ENCODE data around the gene GRIP1. TPM values are rescaled to one million over a fixed set of nuclear protein-coding genes. Genes with fewer than 3 reads are reported as not detected.
A peak's percentile ranks its signal among the peaks of the same experiment; 100 is the strongest.

GRIP1 gene
- total RNA-seq, 8 experiments from 2014 or later: 4.3 to 81.3 (median 48.7) TPM; not detected in 1

DNA sequence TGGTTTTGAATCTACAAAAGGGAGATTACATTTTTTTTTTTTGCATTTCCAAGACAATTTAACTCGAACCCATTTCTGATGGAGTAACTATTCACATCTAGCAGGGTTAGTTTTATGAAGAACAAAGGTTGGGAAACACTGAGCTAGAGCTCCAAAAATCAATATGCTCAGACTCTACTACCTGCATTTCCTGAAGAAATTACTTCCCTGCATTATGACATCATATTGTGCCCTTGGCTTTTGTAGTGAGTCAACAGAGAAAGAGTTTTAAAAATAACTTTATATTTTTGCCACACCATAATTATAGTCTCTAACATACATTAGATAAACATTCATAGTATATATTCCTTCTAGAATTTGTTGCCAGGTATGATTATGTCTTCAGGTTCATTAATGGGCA is 14.8 kb downstream of the GRIP1 start:
- no peak overlapping the region for H3K4me3 ChIP-seq
- in situ Hi-C loops (cut with MboI; ENCODE audit: low pct_unique_long_range_greater_than_20kb in 2 of 9, low sequenced_read_pairs in 9 of 9, unreplicated experiment in 9 of 9): no loop called here
- WGBS, 10 experiments: 0 to 100% (median 77%) methylated on average over 1 of the region's 1 CpG; no CpG with 5 or more reads in 3 of the 10 experiments
- ATAC-seq (replicated peaks in 6 of 8): no peak
- H3K4me1 ChIP-seq (replicated peaks in 1 of 2): peaks cover 0 to 4% of the 10 kb centered on the region in 2 donors
- H3K27ac ChIP-seq: no peak overlapping the region

- WGBS, 10 experiments: 15 to 100% (median 83%) methylated on average over 1 to 5 of the region's 5 CpGs; no CpG with 5 or more reads in 1 of the 10 experiments
- Histone ChIP-seq H3K4me1 (replicated peaks in 1 of 2) (peaks cover 0 to 4% of the 10 kb centered on the region in 2 donors), H3K27ac (no peak overlapping the region), H3K4me3 (no peak overlapping the region)
- in situ Hi-C loops (cut with MboI; ENCODE audit: low pct_unique_long_range_greater_than_20kb in 2 of 9, low sequenced_read_pairs in 9 of 9, unreplicated experiment in 9 of 9): no loop called here
- ATAC-seq (replicated peaks in 6 of 8): no peak
Measured at GRCh38 chr12:66663611-66664010, 15.3 kb downstream of the GRIP1 start.

DNA sequence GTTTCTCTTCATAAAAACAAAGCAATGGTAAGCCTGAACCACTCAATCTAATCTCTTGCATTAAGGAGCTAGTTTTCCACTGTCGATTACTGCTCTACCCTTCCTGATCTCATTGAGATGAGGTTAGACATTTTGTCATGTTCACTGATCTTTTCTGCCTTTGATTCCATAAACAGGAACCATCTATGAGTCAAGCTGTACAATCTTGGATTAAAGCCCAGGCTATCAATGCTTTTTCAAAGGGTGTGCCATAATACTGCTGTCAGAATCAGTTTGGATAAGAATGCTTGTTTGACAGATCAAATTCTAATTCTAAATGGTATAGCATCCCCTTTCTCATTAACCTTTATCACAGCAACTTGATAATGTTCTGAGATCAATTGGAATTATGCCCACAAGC is 16.1 kb downstream of the GRIP1 start:
- Histone ChIP-seq H3K4me3 (no peak overlapping the region), H3K27ac (no peak overlapping the region), H3K4me1 (replicated peaks in 1 of 2) (no peaks in the 10 kb centered on the region)
- peak in 2 of 8 experiments; percentile 76 to 94 for ATAC-seq (replicated peaks in 6 of 8)
- WGBS, 10 experiments: 0 to 100% (median 73%) methylated on average over 1 of the region's 1 CpG; no CpG with 5 or more reads in 2 of the 10 experiments
- in situ Hi-C loops (cut with MboI; ENCODE audit: low pct_unique_long_range_greater_than_20kb in 2 of 9, low sequenced_read_pairs in 9 of 9, unreplicated experiment in 9 of 9): no loop called here

DNA sequence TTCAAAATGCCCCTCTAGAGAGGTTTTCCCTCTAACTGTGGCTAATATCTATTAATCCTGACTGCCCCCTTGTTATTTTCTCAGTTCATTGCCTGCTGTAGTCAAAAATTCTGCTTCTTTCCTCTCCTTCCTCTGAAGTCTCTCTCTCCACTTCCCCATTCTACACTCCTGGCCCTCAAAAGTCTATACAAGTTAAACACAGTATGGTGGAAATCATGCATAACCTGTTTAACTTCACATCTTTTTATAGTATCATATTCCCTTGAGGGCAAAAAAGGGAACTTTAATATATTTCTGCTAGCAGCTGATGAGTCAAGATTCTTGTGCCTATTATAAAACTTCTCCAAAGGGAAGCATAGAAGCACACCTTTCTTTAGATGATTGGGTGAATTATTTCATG is 16.7 kb downstream of the GRIP1 start:
- ATAC-seq (replicated peaks in 6 of 8): no peak
- Histone ChIP-seq H3K27ac (no peak overlapping the region), H3K4me3 (no peak overlapping the region), H3K4me1 (replicated peaks in 1 of 2) (no peaks in the 10 kb centered on the region)
- in situ Hi-C loops (cut with MboI; ENCODE audit: low pct_unique_long_range_greater_than_20kb in 2 of 9, low sequenced_read_pairs in 9 of 9, unreplicated experiment in 9 of 9): no loop called here

GRCh38 chr12:66661357-66661756 is 17.5 kb downstream of the GRIP1 start:
- Histone ChIP-seq H3K4me1 (replicated peaks in 1 of 2) (no peaks in the 10 kb centered on the region), H3K4me3 (no peak overlapping the region), H3K27ac (no peak overlapping the region)
- no peak for ATAC-seq (replicated peaks in 6 of 8)
- 7 to 93% (median 56%) methylated on average over 1 to 2 of the region's 2 CpGs; no CpG with 5 or more reads in 1 of the 10 experiments for WGBS, 10 experiments
- in situ Hi-C loops (cut with MboI; ENCODE audit: low pct_unique_long_range_greater_than_20kb in 2 of 9, low sequenced_read_pairs in 9 of 9, unreplicated experiment in 9 of 9): no loop called here

GRCh38 chr12:66653796-66654195 is 25.1 kb downstream of the GRIP1 start:
- Histone ChIP-seq H3K4me1 (replicated peaks in 1 of 2) (no peaks in the 10 kb centered on the region), H3K27ac (no peak overlapping the region), H3K4me3 (no peak overlapping the region)
- peak in 3 of 8 experiments; percentile 20 to 38 (median 24) for ATAC-seq (replicated peaks in 6 of 8)
- 0 to 57% (median 14%) methylated on average over 1 of the region's 1 CpG; no CpG with 5 or more reads in 1 of the 10 experiments for WGBS, 10 experiments
- in situ Hi-C loops (cut with MboI; ENCODE audit: low pct_unique_long_range_greater_than_20kb in 2 of 9, low sequenced_read_pairs in 9 of 9, unreplicated experiment in 9 of 9): no loop called here

GRCh38 chr12:66648033-66648735 is 30.7 kb downstream of the GRIP1 start:
- in situ Hi-C loops (cut with MboI; ENCODE audit: low pct_unique_long_range_greater_than_20kb in 2 of 9, low sequenced_read_pairs in 9 of 9, unreplicated experiment in 9 of 9): no loop called here
- peak in 1 of 8 experiments; percentile 56 for ATAC-seq (replicated peaks in 6 of 8)
- no peak overlapping the region for H3K27ac ChIP-seq
- no peaks in the 10 kb centered on the region for H3K4me1 ChIP-seq (replicated peaks in 1 of 2)
- no peak overlapping the region for H3K4me3 ChIP-seq
- 29 to 100% (median 88%) methylated on average over 2 to 10 of the region's 10 CpGs; no CpG with 5 or more reads in 1 of the 10 experiments for WGBS, 10 experiments

GRCh38 chr12:66647034-66647691 is 31.7 kb downstream of the GRIP1 start:
- in situ Hi-C loops (cut with MboI; ENCODE audit: low pct_unique_long_range_greater_than_20kb in 2 of 9, low sequenced_read_pairs in 9 of 9, unreplicated experiment in 9 of 9): no loop called here
- Histone ChIP-seq H3K4me3 (no peak overlapping the region), H3K27ac (no peak overlapping the region), H3K4me1 (replicated peaks in 1 of 2) (no peaks in the 10 kb centered on the region)
- no peak for ATAC-seq (replicated peaks in 6 of 8)
- 3 to 95% (median 82%) methylated on average over 1 to 5 of the region's 5 CpGs for WGBS, 10 experiments

GRCh38 chr12:66644151-66644550 is 34.7 kb downstream of the GRIP1 start:
- no peak overlapping the region for H3K27ac ChIP-seq
- in situ Hi-C loops (cut with MboI; ENCODE audit: low pct_unique_long_range_greater_than_20kb in 2 of 9, low sequenced_read_pairs in 9 of 9, unreplicated experiment in 9 of 9): no loop called here
- ATAC-seq (replicated peaks in 6 of 8): no peak
- no peak overlapping the region for H3K4me3 ChIP-seq
- WGBS, 10 experiments: 0 to 100% (median 100%) methylated on average over 1 of the region's 1 CpG; no CpG with 5 or more reads in 5 of the 10 experiments
- H3K4me1 ChIP-seq (replicated peaks in 1 of 2): no peaks in the 10 kb centered on the region

GRCh38 chr12:66640691-66641460 is 38.0 kb downstream of the GRIP1 start:
- in situ Hi-C loops (cut with MboI; ENCODE audit: low pct_unique_long_range_greater_than_20kb in 2 of 9, low sequenced_read_pairs in 9 of 9, unreplicated experiment in 9 of 9): no loop called here
- no peak for ATAC-seq (replicated peaks in 6 of 8)
- H3K4me1 ChIP-seq (replicated peaks in 1 of 2): peaks cover 3 to 19% of the 10 kb centered on the region in 2 donors
- H3K4me3 ChIP-seq: no peak overlapping the region
- WGBS, 10 experiments: 0 to 100% (median 93%) methylated on average over 1 to 2 of the region's 2 CpGs; no CpG with 5 or more reads in 1 of the 10 experiments
- H3K27ac ChIP-seq: no peak overlapping the region

DNA sequence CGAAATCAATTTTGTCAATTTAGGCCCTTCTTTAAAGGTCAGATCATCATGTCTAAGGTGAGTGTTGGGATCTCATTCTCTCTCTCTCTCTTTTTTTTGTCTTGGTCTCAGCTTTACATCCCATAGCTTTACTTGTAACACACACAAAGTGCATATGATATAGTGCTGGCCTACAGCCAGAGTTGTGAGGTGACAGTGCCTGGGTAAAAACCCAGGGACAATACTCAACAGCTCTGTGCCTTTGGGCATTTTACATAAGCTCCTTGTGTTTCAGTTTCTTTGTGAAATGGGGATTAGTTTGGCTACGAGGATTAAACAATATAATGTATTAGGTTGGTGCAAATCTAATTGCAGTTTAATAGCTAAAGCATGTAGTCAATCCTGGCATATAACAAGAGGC is 40.2 kb downstream of the GRIP1 start:
- in situ Hi-C loops (cut with MboI; ENCODE audit: low pct_unique_long_range_greater_than_20kb in 2 of 9, low sequenced_read_pairs in 9 of 9, unreplicated experiment in 9 of 9): no loop called here
- ATAC-seq (replicated peaks in 6 of 8): no peak
- Histone ChIP-seq H3K4me3 (no peak overlapping the region), H3K27ac (no peak overlapping the region), H3K4me1 (replicated peaks in 1 of 2) (peaks cover 3 to 19% of the 10 kb centered on the region in 2 donors)
- 0 to 100% (median 51%) methylated on average over 1 to 2 of the region's 2 CpGs; no CpG with 5 or more reads in 2 of the 10 experiments for WGBS, 10 experiments

DNA sequence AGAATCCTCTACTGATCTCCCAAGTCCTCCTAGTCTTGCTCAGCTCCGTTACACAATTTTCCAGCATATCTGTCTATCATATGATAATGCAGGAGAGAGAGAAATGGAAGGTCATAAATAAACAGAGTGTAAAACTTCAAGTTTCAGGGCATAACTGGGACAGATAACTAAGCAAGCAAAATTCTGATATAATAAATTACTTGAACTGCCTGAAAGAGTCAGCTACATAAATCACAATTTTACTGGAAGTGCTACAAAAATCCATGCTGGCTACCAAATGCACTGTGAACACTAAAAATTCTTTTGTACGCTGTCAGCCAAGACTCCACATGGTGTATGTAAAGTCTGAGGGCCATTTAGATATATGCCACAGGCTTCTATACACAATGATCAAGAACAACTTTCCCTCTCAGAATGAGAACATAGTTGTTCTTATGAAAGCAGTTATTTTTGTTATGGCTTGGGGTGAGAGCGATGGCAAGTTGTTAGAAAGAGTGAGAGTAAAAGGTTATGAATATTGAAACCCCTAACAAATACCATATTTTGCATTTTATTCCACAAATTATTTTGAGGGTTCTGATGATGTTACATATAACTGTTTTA is 41.1 kb downstream of the GRIP1 start:
- WGBS, 10 experiments: 11 to 95% (median 83%) methylated on average over 1 to 3 of the region's 3 CpGs

GRCh38 chr12:66636771-66637170 is 42.1 kb downstream of the GRIP1 start:
- ATAC-seq (replicated peaks in 6 of 8): peak; percentile 13 to 100 (median 100)
- Histone ChIP-seq H3K4me1 (replicated peaks in 1 of 2) (peaks cover 3 to 19% of the 10 kb centered on the region in 2 donors), H3K4me3 (no peak overlapping the region), H3K27ac (no peak overlapping the region)
- in situ Hi-C loops (cut with MboI; ENCODE audit: low pct_unique_long_range_greater_than_20kb in 2 of 9, low sequenced_read_pairs in 9 of 9, unreplicated experiment in 9 of 9): no loop called here
- 14 to 100% (median 80%) methylated on average over 1 to 3 of the region's 3 CpGs; no CpG with 5 or more reads in 1 of the 10 experiments for WGBS, 10 experiments

More for the DNA sequence above, 41.1 kb downstream of the GRIP1 start:
- Histone ChIP-seq H3K27ac (no peak overlapping the region), H3K4me3 (no peak overlapping the region), H3K4me1 (replicated peaks in 1 of 2) (peaks cover 3 to 19% of the 10 kb centered on the region in 2 donors)
- peak in 1 of 8 experiments; percentile 16 for ATAC-seq (replicated peaks in 6 of 8)
- in situ Hi-C loops (cut with MboI; ENCODE audit: low pct_unique_long_range_greater_than_20kb in 2 of 9, low sequenced_read_pairs in 9 of 9, unreplicated experiment in 9 of 9): no loop called here

Data from motor neuron (in vitro differentiated cells).